NCI-H748 (cell line): Measurements from ENCODE around the gene KL.

ENCODE experiments used
- DNase-seq: peaks from one replicate; lab custom pipeline; 2025; ENCODE audit not compliant: unreplicated experiment; lab: John Stamatoyannopoulos, UW

Gene KL

DNA sequence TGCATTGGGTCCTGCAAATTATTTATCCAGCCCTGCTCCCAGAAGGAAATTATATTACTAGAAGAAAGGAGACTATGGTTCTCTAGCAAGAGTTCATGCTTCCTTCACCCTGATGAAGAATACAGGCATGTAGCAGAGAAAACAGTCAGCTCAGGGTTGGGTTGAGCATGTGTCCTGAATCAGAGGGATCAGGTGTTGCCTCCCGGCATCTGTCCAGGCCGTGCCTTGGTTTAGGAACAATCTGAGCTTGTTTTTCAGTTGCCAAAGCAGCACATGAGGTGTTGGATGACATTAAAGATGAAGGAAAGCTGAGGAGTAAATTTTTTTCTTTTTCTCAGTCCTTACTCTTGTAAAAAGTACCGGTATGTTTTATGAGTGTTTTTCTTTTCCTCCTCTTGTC is 62.0 kb downstream of the KL start:
- DNase-seq: no peak

DNA sequence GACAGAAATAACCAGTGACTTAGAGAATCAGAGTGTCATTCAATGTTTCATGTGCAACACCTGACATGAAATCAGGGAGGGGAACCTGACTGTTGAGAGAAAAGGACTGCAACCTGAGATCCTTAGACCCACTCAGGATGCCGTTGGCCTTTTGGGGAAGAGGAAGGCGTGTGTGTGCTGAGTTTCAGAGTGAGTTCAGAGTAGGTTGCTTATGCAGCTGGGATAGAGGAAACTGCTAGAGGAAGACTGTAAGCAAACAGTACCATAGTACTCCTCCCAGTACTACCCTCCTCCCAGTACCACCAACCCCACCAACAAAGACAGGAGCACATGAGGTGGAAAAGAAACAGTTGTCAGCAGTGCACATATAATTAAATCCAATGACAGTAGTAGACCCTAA is 63.7 kb downstream of the KL start:
- peak; percentile 60 for DNase-seq

DNA sequence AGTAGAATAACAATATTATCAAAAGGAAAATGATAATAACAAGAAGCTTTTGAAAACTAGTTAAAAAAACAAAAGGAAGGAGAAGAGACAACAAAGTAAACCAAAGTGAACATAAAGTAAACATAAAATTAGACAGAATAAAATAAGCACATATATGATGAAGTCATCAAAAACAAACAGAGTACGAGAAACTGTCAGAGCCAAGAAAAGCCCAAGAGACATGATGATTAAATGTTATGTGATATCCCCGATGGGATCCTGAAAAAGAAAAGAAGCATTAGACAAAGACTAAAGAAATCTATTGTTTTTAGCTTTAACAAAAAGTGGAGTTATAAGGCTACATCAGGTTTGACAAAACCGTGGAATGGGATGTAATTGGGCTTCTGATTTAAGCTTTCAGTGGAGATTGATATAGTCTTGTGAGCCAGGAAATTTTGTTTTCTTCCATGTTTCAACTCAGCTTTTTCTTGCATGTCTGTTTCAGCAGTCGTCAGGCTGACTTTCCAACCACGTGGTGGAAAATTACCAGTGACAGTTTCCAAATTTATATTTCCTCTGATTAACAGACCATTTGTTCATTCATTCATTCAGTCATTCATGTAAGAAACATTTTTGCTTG is 64.9 kb downstream of the KL start:
- DNase-seq: no peak

DNA sequence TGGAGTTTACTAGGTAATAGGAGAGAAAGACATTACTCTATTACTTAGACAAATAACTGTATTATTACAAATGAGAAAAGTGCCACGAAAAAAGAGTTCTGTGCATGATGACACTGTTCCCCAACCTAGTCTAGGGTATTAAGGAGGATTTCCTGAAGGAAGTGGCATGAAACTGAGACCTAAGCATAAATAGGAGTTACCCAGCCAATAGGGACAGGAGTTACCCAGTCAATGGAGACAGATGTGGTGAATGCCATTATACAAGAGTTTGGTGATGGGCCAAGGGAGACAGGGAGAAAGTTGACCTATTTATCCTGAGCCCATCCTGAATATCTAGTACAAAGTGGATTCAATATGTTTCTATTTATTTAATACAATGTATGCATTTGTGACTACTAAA is 65.4 kb downstream of the KL start:
- DNase-seq: no peak

DNA sequence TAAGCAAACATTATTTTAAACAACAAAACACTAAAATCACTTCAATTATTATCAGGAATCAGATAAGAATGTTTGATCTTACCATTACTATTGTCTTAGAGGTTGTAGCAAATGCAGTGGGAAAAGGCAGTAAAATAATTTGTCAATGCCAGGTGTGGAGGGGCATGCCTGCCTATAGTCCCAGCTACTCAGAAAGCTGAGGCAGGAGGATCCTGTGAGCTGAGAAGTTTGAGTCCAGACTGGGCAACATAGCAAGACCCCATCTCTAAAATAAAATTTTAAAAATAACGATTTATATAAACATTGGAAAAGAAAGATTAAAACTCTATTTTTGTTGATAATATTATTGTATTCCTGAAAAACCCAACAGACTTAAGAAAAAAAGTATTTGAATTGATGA is 66.8 kb downstream of the KL start:
- DNase-seq: no peak

DNA sequence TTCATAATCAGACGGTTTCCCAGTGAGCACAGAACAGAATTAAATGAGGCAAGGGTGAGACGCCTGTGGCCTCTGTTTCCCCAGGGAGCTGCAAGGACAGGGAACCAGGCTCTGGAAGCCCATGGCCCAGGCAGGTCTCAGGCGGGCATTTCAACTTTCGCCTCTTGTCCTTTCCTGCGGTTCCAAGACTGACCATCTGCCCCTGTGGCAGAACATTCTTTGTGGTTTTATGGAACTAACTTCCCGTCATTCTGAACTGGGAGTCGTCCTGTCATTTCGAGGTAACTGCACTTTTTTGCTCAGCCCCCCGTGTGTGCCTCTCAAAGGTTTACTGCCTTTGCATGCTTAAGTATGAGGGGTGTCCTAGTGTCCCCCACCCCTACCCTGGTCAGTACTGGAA is 70.9 kb downstream of the KL start:
- no peak for DNase-seq

DNA sequence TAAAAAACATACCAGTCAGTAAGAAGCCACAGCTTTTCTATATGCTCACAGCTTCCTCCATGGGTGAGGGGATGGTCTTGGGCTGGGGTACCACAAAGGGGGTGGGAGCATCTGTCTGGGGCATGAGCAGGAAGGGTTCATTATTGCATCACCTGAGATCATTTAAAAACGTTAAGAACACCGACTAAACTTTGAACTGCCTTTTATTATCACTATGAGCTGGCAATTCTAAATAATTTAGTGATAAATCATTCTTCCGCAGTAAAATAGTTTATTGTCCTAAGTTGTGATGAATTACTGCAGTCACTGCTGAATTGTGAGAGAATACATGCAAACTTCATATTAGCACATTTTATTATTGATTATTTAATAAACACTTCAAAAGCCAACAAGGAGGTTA is 71.6 kb downstream of the KL start:
- DNase-seq: no peak

DNA sequence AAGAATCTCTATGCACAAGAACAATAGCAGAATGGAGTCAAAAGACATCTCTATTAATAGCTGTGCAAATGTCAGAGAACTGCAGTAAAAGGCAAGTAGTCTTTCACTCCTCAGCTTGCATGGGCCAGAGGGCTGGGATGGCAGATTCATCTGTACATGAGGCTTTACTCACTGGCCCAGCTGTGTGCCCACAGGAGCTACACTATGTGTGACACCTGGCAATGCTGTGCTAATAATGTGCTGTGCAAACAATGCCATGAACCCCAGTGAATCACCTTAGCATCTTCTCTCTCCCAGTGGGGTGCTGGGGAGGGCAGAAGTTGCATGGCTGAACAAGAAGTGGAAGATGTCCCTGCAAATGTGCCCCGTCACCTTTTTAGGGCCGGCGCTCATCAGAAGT is 73.1 kb downstream of the KL start:
- DNase-seq: peak; percentile 84

DNA sequence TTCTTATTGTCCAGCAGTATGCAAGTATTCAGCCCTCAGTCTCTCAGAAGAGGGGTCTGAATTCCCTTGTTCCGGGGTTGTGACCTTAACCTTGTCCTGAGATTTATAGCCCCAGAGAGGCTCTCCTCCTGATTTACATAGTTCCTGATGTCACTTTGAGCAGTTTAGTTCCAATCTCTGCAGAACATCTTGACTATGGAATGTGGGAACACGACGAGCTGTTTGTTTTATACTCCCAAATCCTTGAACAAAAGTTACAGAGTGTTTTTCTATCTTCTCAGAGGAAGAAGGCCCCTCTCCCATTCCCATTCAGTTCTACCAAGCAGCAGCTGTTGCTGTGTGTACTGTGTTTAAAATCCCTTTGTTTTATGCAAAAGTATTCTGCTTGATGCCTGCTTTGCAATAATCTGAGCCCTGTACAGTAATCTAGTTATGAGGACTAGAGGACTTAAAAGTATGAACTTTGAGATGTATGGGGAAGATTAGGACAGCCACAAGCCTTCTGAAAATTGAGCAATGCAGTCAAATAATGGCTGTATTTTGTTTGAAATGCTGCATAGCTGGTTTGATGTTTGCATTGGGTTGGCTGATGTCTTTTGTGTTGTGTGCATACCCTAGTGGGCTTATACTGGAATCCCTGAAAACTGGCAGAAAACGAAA is 74.7 kb downstream of the KL start:
- no peak for DNase-seq

DNA sequence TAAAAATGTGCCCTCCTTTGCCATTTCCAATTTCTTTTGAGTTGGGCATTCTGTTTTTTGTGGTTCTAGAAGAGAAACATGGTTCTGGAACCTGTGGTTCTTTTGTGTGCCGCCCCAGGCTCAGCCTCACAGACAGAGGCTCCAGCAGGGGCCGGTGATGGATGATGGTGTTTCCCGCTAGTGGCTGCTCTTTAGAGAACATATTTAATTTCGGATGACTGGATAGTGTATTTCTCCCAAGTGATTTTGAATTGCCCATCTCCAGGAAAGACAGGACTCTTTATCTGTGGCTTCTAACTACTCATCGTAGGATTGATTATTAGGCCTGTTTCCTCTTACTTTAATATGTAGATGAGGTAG is 75.2 kb downstream of the KL start:
- no peak for DNase-seq

DNA sequence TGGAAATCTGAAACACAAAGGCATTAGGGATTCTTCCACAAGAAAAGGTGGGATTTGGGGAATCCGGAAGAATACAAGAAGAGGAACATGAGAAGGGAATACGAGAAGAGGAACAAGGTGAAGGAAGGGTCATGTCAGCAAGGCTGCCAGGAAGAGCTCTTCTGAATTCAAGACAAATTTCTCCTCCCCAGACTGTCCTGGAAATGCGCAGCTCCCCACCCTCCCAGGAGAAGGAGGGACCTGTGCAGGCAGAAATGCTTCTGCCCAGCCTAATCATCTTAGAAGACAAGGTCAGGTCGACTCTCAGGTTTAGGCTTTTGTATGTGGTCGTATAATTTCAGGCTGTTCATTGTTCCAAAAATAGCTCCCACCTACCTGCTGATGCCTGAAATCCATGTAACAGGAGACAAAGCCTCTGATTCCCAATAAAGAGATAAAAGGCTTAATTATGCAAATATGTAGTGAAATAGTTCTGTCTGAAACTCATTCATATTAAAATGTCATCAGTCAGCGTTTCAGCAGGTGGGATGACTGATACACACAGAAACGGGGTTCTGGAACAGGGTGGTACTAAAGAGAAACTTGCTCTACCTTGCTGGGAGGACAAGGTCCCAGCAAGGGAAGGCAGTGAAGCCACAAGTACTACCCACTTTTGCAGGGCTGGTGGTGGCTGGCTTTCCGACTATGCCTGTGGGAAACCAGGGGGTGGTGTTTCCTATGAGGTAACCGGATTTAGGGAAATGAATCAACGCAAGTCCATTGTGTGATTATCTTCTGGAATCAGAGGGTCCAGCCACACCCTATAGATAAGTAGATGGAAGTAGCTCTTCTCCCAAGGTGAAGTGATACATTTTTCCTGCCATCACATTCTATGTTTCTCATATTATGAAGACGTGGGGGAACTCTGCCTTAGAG is 76.1 kb downstream of the KL start:
- no peak for DNase-seq

DNA sequence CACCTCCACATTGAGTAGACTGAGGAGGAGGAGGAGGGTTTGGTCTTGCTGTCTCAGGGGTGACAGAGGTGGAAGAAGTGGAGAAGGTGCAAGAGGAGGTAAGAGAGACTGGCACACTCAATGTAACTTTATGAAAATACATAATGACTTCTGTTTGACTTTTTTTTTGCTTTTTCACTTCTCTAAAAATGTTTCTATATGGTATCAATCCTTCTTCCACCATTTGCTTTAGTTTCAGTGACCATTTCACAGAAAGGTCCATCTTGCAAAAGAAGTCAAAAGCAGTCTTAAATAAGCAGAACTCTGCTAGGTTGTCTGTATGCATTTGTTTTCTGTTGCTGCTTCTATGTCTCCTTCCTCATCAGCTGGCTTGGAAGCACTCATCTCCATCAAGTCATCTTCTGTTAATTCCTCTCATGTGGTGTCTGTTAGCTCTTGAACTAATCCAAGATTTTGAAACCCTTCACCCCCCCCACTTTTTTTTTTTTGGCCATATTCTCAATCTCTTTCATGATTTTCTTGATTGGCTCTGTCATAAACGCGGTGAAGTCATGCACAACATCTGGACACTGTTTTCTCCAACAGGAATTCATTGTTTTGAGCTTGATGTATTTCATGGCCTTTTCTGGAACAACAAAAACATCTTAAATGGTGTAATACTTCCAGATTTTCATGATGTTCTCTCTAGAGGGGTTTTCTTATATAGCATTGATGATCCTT is 80.8 kb downstream of the KL start:
- no peak for DNase-seq

DNA sequence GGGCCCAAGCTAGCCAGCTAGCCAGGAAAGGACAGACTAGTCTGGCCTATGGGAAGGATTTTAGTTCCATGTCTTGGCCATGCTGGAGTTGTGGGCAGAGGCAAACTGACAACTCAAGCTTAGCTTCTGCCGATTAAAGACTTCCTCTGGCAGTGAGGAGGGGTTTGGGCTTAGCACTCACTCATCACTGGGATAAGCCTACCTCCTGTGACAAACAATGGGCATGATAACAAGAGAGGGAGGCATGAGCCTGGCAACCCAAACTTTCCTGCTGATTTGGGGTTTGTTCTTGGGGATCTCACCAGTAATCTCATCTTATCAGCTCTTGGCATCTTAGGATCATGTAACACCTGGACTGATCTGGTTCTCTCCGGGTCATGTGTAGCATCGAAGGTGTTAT is 83.6 kb downstream of the KL start:
- DNase-seq: no peak

DNA sequence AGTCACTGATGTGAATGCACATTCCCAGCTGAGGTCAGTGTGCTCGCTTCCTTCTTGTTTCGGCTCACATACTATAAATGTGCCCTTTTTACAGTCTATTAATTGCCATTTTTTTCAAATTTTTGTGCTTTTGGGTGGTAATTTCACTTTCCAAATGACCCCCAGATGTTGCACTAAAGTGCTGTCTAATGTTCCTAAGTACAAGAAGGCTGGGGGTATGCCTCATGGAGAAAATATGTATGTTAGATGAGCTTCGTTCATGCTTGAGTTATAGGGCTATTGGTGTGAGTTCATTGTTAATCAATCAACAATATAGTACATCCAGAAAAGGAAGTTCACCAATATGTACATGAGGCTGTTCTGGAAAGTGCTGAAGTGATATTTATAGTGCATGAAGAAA is 84.7 kb downstream of the KL start:
- no peak for DNase-seq

DNA sequence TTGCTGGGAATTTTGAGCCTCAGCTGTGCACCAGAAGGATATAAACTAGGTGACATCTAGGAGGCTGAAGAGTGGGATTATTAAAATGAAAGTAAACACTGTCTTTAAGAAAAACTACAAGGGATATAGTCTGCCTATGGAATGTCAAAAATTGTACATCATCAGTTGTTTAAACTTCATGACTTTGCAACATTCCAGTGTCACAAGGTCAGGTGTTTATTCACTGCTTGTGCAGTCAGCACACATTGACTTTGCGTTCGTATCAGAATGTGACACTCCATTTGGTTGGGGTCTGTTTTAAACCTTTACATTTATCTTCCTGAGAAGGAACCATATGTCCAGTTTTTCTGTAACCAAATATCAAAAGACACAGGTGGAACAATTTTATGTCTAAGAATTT is 85.6 kb downstream of the KL start:
- no peak for DNase-seq

DNA sequence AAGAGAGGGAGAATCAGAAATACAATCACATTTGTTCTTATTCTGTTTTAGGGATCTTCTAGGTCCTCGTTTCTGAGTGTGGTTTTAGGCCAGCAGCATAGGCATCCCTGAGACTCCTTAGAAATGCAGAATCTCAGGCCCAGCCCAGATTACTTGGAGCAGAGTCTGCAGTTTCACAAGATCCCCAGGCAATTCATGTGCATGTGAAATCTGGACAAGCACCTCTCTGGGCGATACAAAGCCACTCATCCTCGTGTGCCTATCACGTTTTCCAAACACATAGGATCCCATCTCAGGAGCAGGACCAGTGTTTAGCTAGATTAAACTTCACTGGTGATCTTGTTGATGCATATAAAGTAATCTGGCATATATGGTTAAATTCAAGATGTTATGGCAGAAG is 87.2 kb downstream of the KL start:
- no peak for DNase-seq

DNA sequence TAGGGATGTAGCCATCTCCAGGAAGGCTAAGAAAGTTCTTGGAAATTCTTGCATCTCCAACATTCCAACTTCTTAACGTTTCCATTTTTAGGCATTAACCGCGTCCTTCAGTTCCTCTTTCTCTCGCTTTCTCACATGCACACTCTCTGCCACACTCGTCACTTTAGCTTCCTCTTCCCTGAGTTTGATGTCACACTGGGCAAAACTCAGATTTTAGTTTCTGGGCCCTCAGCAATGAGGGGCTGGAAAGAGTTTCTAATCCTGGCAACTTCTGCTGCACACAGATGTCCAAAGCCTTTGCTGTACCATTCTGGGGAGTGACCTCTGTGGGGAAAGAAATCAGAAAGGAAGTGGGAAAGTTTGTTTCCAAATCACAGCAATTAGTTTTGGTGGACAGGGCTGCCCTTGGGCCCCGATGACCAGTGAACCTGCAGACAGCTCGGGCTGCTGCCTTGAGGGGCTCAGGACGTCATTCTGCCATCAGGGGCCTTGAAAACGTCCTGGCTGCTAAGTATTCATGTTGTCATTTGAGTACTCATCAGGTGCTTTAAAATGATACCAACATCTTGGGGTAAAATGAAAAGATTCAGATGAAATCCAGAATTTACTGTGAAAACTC is 89.3 kb downstream of the KL start:
- no peak for DNase-seq

DNA sequence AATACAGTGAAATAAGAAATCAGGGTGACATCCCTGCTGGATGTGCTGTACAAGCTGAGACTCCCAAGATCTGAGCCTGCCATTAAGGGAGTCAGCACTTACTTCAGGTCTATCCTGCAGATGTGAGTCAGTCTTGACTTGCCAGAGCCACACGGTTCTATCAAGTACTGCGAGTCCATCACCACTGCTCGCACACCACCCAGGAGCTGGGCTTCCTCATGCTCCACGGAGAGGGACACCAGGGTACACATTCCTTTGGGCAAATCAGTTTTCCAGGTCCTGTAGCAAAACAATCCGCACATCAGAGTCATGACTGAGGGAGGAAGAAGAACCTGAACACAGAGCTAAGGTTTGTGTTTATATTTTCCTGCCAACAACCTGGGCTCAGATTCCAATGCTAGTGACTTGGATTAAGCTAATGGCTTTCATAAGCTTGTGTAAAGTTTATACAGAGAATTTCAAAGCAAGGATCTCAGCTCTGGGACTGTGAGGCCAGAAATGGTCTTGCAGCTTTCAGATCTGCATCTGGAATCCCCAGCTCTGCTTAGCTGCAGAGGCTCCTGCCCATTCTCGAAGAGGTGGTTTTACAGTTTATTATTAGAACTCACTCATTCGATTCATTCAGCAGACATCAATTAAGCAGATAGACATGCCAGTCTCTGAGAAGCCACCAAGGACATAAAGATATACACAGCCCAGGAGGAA is 90.6 kb downstream of the KL start:
- DNase-seq: no peak

DNA sequence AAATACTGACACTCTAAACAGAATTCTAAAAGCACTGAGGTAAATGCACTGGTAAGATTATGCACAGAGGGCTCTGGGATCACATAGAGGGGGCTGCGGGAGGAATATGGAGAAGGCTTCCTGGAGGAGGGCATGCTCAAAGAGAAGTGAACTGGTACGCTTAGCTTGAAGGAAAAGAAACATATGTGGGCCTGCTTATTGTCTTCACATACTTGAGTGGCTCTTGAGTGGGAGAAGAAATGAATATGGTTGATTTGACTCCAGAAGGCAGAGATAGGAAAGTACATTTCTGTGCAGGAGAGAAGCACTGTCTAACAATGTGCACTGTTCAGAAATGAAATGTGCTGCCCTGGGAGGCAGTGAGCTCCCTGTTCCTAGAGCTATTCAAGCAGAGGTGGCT is 91.1 kb downstream of the KL start:
- DNase-seq: no peak

DNA sequence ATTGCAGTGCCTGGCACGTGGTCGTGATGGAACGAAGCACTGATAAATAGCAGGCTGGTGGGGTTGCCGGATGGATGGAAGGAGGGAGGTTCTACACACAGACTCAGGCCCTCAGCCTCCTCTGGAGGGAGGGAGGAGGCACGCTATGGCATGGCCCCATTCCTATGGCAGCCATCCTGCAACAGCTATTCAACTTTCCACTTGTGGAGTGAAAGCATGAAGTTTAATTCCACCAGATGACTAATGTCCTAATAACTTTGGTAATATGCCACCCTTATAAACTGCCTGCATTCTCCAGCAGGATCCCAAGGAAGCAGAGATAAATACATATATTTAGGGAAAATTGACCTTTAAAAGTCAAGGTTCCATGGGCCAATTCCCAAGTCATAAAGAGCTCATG is 92.4 kb downstream of the KL start:
- no peak for DNase-seq

DNA sequence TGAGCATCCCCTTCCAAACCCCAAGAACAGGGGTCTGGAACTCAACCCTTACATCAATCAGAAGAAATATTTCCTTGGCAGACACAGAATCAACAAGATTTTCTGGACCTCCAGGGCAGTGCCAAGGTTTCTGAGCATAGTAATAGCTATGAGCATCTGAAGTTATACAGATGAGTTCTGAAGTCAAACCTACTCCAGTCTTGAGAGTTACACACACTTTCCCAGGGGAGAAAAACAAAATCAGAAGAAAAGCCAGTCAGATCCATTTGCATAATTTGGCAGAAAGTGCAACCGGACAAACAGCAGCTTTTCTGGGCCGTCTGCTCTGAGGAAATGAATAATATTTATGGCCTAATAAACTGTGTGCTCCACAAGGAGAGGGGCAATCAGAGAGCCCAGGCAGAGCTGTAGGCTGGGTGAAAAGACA is 93.1 kb downstream of the KL start:
- DNase-seq: no peak
